HCT116 (cell line): Measurements from ENCODE around the gene DOK5.

Source experiments
- CEBPB ChIP-seq: IDR thresholded peaks from 2 replicates; pipeline ENCODE4 v1.6.1; 2012; ENCODE audit warnings: low read depth
- CTCF ChIP-seq, 3 experiments: fragments of 200-600 bp in 1 of 3; sonication (generic) in 1 of 3; IDR thresholded peaks in 2 of 3; conservative IDR thresholded peaks in 1 of 3; 2 replicates each; pipeline ENCODE4 v1.5.1; 2012 to 2017; ENCODE audit warnings: low read depth in 2 of 3, low read length in 2 of 3, antibody characterized with exemption in 1 of 3, borderline replicate concordance in 1 of 3, control low read depth in 1 of 3, mild to moderate bottlenecking in 1 of 3, mixed read lengths in 1 of 3, mixed run types in 1 of 3, moderate library complexity in 1 of 3; ENCODE audit not compliant: insufficient read depth in 1 of 3
- EZH2 ChIP-seq: fragments of 200-600 bp; sonication (generic); IDR thresholded peaks from 2 replicates; pipeline ENCODE4 v1.6.1; 2017; ENCODE audit warnings: antibody characterized with exemption, mixed run types
- JUND ChIP-seq: IDR thresholded peaks from 2 replicates; pipeline ENCODE4 v1.6.1; 2012
- POLR2A ChIP-seq: IDR thresholded peaks from 2 replicates; pipeline ENCODE4 v1.7.0; 2011; ENCODE audit warnings: borderline replicate concordance; ENCODE audit not compliant: insufficient read depth, insufficient read length; ENCODE audit errors: extremely low read depth
- POLR2AphosphoS5 ChIP-seq: IDR thresholded peaks from 2 replicates; pipeline ENCODE4 v1.6.1; 2011; ENCODE audit warnings: mild to moderate bottlenecking, low read depth, low read length, moderate library complexity
- SP1 ChIP-seq: IDR thresholded peaks from 2 replicates; pipeline ENCODE4 v1.6.1; 2012; ENCODE audit warnings: low read depth

GRCh38 chr20:54648421-54649142 lies 173.2 kb downstream of the DOK5 start:
- TF ChIP-seq EZH2, result no peak
- TF ChIP-seq CEBPB, result no peak
- no peak for TF ChIP-seq CTCF (IDR thresholded peaks at IDR 0.05 in 2 of 3, conservative IDR thresholded peaks at IDR 0.05 in 1 of 3; ENCODE audit: borderline replicate concordance in 1 of 3, insufficient read depth in 1 of 3, low read depth in 2 of 3, low read length in 2 of 3)
- TF ChIP-seq JUND, result no peak
- TF ChIP-seq POLR2A, result no peak
- TF ChIP-seq POLR2AphosphoS5, result no peak
- TF ChIP-seq SP1, result no peak
